Activated T-helper 2 cell treated with anti-CD3 and anti-CD28 coated beads, Interferon-gamma antibody, Interleukin-2, Interleukin-4, amounts not matched to agents 10 μg/mL and 5 μg/mL and 100 μg/mL, durations not matched to agents 14 hours and 24 hours and 36 hours (primary cell): ENCODE data around the gene CEPT1. TPM values are rescaled to one million over a fixed set of nuclear protein-coding genes. Genes with fewer than 3 reads are reported as not detected.

Experiments used
- DNase-seq: peaks from one replicate; pipeline ENCODE4 v3.0.0; 2021; ENCODE audit warnings: low spot score
- H3K27ac Mint-ChIP-seq: one replicate; pipeline ENCODE4 v1.8.0; 2021; ENCODE audit warnings: mixed read lengths
- H3K27me3 Mint-ChIP-seq: one replicate; pipeline ENCODE4 v1.8.0; 2021; ENCODE audit warnings: low read depth, mixed read lengths
- H3K36me3 Mint-ChIP-seq: one replicate; pipeline ENCODE4 v1.8.0; 2021; ENCODE audit warnings: low read depth, mixed read lengths
- H3K4me1 Mint-ChIP-seq: one replicate; pipeline ENCODE4 v1.8.0; 2021; ENCODE audit warnings: low read depth, mixed read lengths
- H3K4me3 Mint-ChIP-seq: one replicate; pipeline ENCODE4 v1.8.0; 2021; ENCODE audit warnings: low read depth, mild to moderate bottlenecking, moderate library complexity, mixed read lengths
- H3K9me3 Mint-ChIP-seq: one replicate; pipeline ENCODE4 v1.8.0; 2021; ENCODE audit warnings: mixed read lengths
- intact Hi-C: fragments of 100-400 bp; cut with micrococcal nuclease; formaldehyde crosslinking; loops from one replicate; pipeline ENCODE4 v1.15.1; 2023
- total RNA-seq: library from RNA; stranded (reverse); gene quantifications from 2 replicates; pipeline ENCODE4 v1.2.3, GENCODE V29; 2022

The CEPT1 gene
- total RNA-seq, 1 donor from 2014 or later = 34.8 TPM

- Mint-ChIP-seq H3K4me3 (no peak overlapping the region), H3K36me3 (peaks cover 74% of the 10 kb centered on the region), H3K27ac (no peak overlapping the region), H3K9me3 (no peaks in the 10 kb centered on the region), H3K4me1 (peaks cover 29% of the 10 kb centered on the region), H3K27me3 (no peaks in the 10 kb centered on the region)
- no peak for DNase-seq
- intact Hi-C loops = no loop called here
These were observed 17.4 kb downstream of the CEPT1 start for GRCh38 chr1:111157431-111157830.

DNA sequence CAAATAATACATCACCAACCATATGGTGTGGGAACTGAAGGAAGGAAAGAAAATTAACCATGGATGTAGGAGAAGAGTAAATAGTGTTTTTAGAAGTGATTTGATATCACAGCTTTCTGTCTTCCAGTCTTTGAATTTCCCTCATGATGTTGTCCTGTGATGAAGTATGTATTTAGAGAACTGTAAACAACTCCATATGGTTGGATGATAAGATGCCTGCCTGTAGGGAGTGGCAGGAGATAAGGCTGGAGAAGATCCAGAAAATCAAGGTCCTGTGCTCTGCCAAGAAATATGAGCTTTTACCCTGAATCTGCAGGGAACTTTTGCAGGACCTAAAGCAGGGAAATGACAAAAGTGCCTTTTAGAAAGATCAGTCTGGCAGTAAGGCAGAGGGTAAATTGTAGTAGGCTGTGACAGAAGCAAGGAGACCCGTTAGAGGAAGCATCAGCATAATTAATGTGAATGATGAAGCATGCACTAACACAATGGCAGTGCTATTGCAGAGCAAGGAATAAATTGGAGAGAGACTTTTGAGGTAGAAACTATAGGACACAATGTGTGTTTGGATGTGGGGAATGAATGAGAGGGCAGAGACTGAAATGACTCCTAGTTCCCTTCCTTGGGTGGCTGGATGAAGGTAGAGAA lies 21.9 kb downstream of the CEPT1 start:
- no peaks in the 10 kb centered on the region for H3K9me3 Mint-ChIP-seq
- no peaks in the 10 kb centered on the region for H3K27me3 Mint-ChIP-seq
- DNase-seq = no peak
- no peak overlapping the region for H3K4me3 Mint-ChIP-seq
- intact Hi-C loops = no loop called here
- H3K27ac Mint-ChIP-seq = no peak overlapping the region
- H3K36me3 Mint-ChIP-seq = peaks cover 47% of the 10 kb centered on the region
- H3K4me1 Mint-ChIP-seq = peaks cover 3% of the 10 kb centered on the region

DNA sequence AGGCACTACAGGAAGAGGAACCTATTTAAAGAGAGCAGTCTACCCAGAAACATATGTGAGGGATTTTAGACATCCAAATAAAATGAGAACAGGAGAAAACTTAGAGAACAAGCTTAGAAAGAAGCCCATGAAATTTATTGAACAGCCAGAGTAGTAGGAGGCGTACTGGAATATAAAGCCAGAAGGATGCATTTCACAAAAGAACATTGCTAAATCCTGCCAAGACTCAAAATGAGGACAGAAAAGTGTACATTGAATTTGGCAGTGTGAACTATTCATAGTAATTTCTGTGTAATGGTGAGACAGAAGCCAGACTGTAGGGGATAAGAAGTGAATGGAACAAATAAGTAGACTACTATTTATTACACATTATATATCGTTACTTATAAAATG lies 22.5 kb downstream of the CEPT1 start:
- intact Hi-C loops = no loop called here
- no peak for DNase-seq
- no peak overlapping the region for H3K27ac Mint-ChIP-seq
- H3K27me3 Mint-ChIP-seq = no peaks in the 10 kb centered on the region
- no peaks in the 10 kb centered on the region for H3K9me3 Mint-ChIP-seq
- no peak overlapping the region for H3K4me3 Mint-ChIP-seq
- peaks cover 47% of the 10 kb centered on the region for H3K36me3 Mint-ChIP-seq
- H3K4me1 Mint-ChIP-seq = peaks cover 3% of the 10 kb centered on the region

- intact Hi-C loops = no loop called here
- no peak for DNase-seq
- H3K4me1 Mint-ChIP-seq = peaks cover 3% of the 10 kb centered on the region
- no peak overlapping the region for H3K27ac Mint-ChIP-seq
- no peaks in the 10 kb centered on the region for H3K27me3 Mint-ChIP-seq
- no peak overlapping the region for H3K4me3 Mint-ChIP-seq
- H3K36me3 Mint-ChIP-seq = peaks cover 53% of the 10 kb centered on the region
- no peaks in the 10 kb centered on the region for H3K9me3 Mint-ChIP-seq
These were observed 23.3 kb downstream of the CEPT1 start for GRCh38 chr1:111163363-111163762.

GRCh38 chr1:111164151-111164550 lies 24.1 kb downstream of the CEPT1 start:
- Mint-ChIP-seq H3K9me3 (no peaks in the 10 kb centered on the region), H3K27me3 (no peaks in the 10 kb centered on the region)
- intact Hi-C loops = no loop called here

GRCh38 chr1:111172463-111172862 lies 32.4 kb downstream of the CEPT1 start:
- intact Hi-C loops = no loop called here
- Mint-ChIP-seq H3K4me3 (no peak overlapping the region), H3K36me3 (peaks cover 52% of the 10 kb centered on the region), H3K27me3 (no peaks in the 10 kb centered on the region), H3K9me3 (no peaks in the 10 kb centered on the region), H3K4me1 (peaks cover 6% of the 10 kb centered on the region), H3K27ac (no peak overlapping the region)
- DNase-seq = no peak

More at GRCh38 chr1:111164151-111164550, 24.1 kb downstream of the CEPT1 start:
- Mint-ChIP-seq H3K27ac (no peak overlapping the region), H3K4me3 (no peak overlapping the region), H3K36me3 (peaks cover 54% of the 10 kb centered on the region), H3K4me1 (peaks cover 3% of the 10 kb centered on the region)
- DNase-seq = no peak

DNA sequence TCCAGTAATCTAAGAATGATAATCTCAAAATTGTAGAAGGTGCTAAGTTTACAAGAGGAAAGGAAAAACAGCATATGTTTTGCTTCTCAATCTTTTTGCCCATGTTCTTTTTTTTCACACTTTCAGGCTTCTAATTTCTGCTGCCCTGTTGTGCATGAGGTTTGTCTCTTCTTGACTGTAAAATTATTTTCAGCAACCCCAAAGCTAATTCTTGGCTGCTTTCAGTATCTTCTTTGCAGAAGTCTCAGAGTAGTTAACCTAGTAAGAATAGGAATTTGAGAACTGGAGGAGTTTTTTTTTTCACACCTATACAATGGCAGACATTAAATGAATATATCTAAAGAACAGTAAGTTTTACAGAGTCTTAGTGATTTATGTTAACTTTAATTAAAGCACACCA lies 34.0 kb downstream of the CEPT1 start:
- Mint-ChIP-seq H3K4me1 (peaks cover 6% of the 10 kb centered on the region), H3K9me3 (no peaks in the 10 kb centered on the region), H3K4me3 (no peak overlapping the region), H3K27ac (no peak overlapping the region), H3K27me3 (no peaks in the 10 kb centered on the region), H3K36me3 (peaks cover 51% of the 10 kb centered on the region)
- intact Hi-C loops = no loop called here
- DNase-seq = no peak

GRCh38 chr1:111175349-111175748 lies 35.3 kb downstream of the CEPT1 start:
- no peaks in the 10 kb centered on the region for H3K27me3 Mint-ChIP-seq
- peaks cover 13% of the 10 kb centered on the region for H3K4me1 Mint-ChIP-seq
- H3K4me3 Mint-ChIP-seq = no peak overlapping the region
- intact Hi-C loops = no loop called here
- no peak for DNase-seq
- no peaks in the 10 kb centered on the region for H3K9me3 Mint-ChIP-seq
- peaks cover 55% of the 10 kb centered on the region for H3K36me3 Mint-ChIP-seq
- H3K27ac Mint-ChIP-seq = no peak overlapping the region

DNA sequence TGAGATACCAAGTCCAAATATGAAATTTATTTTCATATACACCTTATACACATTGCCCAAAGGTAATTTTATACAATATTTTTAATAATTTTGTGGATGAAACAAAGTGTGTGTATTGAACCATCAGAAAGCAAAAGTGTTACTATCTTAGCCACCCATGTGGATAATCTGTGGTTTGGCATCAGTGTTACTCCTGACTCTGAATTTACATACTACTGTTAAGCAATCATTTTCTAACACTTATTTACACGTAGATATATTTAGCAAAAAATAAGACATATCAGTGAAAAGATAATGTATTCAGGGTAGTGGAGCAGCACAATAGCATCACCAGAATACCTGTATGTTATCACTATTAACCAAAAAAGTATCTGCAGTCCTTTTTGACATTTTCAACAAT lies 36.7 kb downstream of the CEPT1 start:
- peaks cover 13% of the 10 kb centered on the region for H3K4me1 Mint-ChIP-seq
- intact Hi-C loops = no loop called here

DNA sequence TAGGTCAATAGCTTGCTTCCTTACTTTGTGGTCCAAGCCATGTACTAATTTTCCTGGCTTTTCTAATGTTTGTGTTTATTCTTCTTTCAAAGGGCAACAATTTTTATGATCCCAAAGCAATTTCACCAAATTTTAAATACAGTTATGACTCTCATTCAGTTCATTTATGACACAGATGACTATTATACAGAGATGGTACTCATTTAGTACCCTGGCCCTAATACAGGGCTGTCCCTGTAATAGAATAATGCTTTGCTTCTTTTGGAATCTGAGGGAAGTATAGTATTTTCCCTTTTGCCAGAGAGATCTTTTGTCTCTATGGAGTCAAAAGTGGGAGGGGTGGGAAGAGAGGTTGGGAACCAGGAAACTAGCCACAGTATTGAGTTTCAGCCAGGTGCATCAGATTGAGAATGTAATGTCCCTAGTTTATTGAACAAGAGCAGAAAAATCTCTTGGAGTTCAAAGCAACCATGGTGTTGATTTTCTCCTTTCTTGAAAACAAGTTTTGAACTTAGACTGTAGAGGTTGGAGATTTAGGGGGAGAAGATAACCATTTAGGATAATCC lies 40.0 kb downstream of the CEPT1 start:
- no peaks in the 10 kb centered on the region for H3K27me3 Mint-ChIP-seq
- intact Hi-C loops = no loop called here
- no peaks in the 10 kb centered on the region for H3K9me3 Mint-ChIP-seq
- DNase-seq = no peak
- peaks cover 11% of the 10 kb centered on the region for H3K4me1 Mint-ChIP-seq
- peaks cover 60% of the 10 kb centered on the region for H3K36me3 Mint-ChIP-seq
- no peak overlapping the region for H3K27ac Mint-ChIP-seq
- H3K4me3 Mint-ChIP-seq = no peak overlapping the region

More for the DNA sequence above, 36.7 kb downstream of the CEPT1 start:
- H3K9me3 Mint-ChIP-seq = no peaks in the 10 kb centered on the region
- peaks cover 54% of the 10 kb centered on the region for H3K36me3 Mint-ChIP-seq
- DNase-seq = no peak
- no peak overlapping the region for H3K27ac Mint-ChIP-seq
- H3K4me3 Mint-ChIP-seq = no peak overlapping the region
- no peaks in the 10 kb centered on the region for H3K27me3 Mint-ChIP-seq

GRCh38 chr1:111182052-111182451 lies 42.0 kb downstream of the CEPT1 start:
- Mint-ChIP-seq H3K27ac (no peak overlapping the region), H3K4me1 (peaks cover 20% of the 10 kb centered on the region), H3K36me3 (peaks cover 76% of the 10 kb centered on the region), H3K27me3 (no peaks in the 10 kb centered on the region), H3K9me3 (no peaks in the 10 kb centered on the region), H3K4me3 (no peak overlapping the region)
- intact Hi-C loops = no loop called here
- no peak for DNase-seq

DNA sequence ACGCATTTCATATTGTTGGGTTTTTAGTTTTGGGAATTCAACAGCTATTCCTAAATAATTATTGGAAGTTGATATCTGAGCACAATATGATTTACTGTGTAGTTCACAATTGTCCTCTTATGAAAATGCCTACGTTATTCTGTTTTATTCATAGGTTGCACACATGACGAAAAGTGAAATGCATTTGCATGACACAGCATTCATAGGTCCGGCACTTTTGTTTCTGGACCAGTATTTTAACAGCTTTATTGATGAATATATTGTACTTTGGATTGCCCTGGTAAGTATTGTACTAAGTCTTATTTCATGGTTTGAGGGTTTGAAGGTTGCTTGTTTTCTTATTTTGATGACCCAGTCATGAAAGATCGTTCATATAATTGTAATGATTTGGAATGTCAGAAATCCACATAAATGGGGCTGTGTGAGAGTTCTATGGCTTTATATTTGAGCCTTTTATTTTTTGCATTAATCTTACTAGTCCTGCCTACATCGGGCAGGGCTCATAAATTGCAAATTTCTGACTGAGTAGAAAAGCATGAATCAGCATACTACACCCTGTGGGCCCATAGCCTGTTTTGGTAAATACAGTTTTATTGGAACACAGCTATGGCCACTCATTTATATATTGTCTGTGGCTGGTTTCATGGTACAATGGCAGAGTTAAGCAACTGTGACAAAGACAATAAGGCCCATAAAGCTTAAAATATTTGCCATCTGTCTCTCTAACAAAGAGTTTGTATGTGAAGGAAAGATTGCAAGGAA lies 43.5 kb downstream of the CEPT1 start:
- DNase-seq = no peak
- intact Hi-C loops = no loop called here
- Mint-ChIP-seq H3K9me3 (no peaks in the 10 kb centered on the region), H3K27ac (peak overlapping the region; percentile 62), H3K36me3 (peaks cover 82% of the 10 kb centered on the region), H3K4me3 (no peak overlapping the region), H3K27me3 (no peaks in the 10 kb centered on the region), H3K4me1 (peaks cover 25% of the 10 kb centered on the region)

GRCh38 chr1:111184663-111185062 lies 44.6 kb downstream of the CEPT1 start:
- Mint-ChIP-seq H3K4me3 (no peak overlapping the region), H3K27ac (no peak overlapping the region), H3K4me1 (peaks cover 32% of the 10 kb centered on the region), H3K36me3 (peaks cover 86% of the 10 kb centered on the region), H3K27me3 (no peaks in the 10 kb centered on the region), H3K9me3 (no peaks in the 10 kb centered on the region)
- intact Hi-C loops = no loop called here
- no peak for DNase-seq
